Superior temporal gyrus (tissue), 1 donor: ENCODE data around the gene MT1H.

ENCODE experiments used
- DNase-seq: peaks from one replicate; pipeline ENCODE4 v3.0.0-alpha.2; 2016; ENCODE audit errors: extremely low spot score

MT1H gene

GRCh38 chr16:56636616-56637413 is 32.8 kb upstream of the MT1H start:
- DNase-seq: no peak

GRCh38 chr16:56637814-56638750 is 31.5 kb upstream of the MT1H start, which contains the start of gene MT1A:
Gene MT1A (plus strand): TSS chr16:56638666. CDS start chr16:56638739, 73 bp downstream.
- DNase-seq: no peak

DNA sequence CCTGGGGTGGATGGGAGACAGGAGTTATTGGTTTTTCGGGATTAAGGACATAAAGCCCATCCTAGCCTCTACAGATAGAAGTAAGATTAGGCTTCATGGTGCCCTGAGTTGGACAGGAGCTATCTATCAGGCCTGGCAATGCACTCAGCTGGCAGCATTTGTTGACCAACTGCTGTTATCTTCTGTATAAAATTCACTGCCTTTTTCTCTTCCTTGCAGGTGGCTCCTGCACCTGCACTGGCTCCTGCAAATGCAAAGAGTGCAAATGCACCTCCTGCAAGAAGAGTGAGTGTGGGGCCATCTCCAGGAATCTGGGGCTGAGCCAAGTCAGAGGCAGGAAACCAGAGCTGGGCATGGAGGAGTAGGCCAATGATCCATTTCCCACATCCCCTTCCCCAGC is 30.6 kb upstream of the MT1H start:
- DNase-seq: no peak

GRCh38 chr16:56640076-56640475 is 29.5 kb upstream of the MT1H start:
- no peak for DNase-seq

DNA sequence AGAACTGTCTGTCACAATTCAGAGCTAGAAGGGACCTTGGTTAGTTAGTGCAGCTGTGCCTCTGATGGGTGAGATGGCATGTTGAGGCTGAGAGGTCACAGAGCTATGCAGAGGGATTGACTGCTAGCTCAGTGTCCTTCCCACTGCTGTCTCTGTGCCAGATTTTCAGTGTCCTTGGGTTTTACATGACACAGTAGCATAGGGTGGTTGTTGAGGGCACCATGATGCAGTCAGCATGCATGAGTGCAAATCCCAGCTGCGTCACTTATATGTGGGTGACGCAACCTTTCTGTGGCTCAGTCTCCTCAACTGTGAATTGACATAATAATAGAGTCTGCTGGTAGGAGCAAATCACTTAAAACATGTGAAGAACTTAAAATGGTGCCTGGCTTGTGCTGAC is 28.4 kb upstream of the MT1H start:
- DNase-seq: no peak

DNA sequence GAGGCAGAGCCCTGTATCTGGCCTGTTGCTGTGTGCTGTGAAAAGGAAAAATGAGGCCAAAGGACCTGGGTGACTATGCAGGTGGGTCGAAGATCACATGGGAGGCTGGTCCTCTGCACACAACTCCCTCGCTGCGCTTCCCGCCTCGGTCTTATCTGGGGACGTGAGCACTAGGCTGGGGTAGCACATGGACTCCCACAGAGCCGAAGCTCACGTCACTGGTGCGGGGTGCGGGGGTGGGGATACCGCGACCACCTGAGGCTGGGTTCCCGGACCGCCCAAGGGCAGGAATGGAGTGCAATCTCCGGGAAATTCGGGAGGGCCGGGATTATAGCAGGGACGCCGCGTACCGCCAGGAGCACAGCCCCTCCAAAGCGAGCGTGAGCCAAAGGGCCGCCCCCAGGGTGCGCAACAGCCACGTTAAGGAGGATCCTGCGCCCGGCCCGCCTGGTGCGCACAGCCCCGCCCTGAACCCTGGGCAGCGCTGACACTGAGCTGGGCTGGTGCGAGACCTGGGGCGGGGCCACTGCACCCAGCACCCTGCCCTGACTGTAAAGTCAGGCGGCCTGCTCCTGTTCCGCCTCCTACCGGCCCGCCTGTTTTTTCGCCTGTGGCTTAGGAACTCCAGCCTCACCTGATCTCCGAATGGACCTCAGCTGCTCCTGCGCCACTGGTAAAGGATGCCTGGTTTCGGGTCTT is 26.4 kb upstream of the MT1H start:
- no peak for DNase-seq

GRCh38 chr16:56643833-56644232 is 25.8 kb upstream of the MT1H start:
- no peak for DNase-seq

DNA sequence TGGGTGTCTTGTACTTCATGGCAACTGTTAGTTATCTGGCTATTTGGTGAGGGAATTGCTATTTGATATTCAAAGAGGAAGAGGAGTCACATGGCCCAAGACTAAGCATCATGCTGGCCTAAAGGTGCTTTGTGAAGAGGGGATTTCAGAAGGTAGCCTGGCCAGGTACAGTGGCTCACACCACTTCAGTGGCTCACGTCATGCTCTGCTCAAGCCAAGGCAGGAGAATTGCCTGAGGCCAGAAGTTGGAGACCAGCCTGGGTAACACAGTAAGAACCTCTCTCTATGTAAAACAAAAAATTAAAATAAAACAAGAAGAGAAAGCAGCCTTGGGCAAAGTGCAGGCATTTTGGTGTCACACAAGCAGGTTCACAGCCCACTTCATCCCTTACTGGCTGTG is 24.3 kb upstream of the MT1H start:
- no peak for DNase-seq

- DNase-seq: no peak
Measured at GRCh38 chr16:56645838-56646237, 23.8 kb upstream of the MT1H start.

- DNase-seq: no peak
Measured at GRCh38 chr16:56647641-56648431, 21.8 kb upstream of the MT1H start.

DNA sequence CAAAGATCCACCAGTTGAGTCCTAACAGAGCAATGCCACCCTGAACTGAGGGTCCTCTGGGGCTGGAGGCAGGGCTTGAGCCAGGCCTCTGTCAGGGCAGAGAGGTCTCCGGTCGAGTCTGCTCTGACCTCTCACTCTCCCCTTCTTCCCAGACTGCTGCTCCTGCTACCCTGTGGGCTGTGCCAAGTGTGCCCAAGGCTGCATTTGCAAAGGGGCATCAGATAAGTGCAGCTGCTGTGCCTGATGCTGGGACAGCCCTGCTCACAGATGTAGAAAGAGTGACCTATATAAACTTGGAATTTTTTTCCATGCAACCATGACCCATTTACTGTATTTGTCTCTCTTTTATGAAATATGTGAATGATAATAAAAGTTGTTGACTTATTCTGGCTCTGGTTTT is 20.3 kb upstream of the MT1H start:
- no peak for DNase-seq

DNA sequence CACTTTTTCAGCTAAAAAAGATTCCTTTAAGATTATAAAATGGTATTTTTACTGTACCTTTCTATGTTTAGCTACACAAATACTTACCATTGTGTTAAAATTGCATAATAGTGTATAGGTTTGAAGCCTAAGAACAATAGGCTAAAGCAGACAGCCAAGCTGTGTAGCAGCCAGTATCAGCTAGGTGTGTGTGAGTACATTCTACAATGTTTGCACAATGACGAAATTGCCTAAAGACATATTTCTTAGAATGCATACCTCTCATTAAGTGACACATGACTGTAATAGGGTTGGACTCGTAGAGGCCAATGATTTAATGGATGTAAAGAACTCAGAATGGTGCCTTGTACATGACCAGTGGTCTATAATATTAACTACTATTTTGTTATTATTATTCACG is 19.8 kb upstream of the MT1H start:
- DNase-seq: no peak

DNA sequence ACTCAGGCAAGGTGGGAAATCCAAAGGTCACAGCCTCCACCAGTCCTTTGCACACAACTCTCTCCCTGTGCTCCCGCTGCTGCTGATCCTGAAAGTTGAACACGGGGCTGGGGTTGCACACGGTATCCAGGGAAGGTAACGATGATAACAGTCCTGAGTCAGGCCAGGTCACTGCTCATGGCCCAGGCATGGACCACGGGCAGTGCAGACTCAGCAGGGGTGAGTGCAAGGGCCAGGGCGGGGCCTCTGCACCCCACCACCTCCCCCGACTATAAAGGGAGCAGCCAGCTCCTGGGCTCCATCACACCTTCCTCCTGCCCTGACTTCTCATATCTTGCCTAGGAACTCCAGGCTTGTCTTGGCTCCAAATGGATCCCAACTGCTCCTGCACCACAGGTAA is 18.0 kb upstream of the MT1H start, which contains the start of gene MT1B:
Gene MT1B, plus strand, starts transcription at position 301 of the 400 bp plus-strand sequence. Its CDS starts 68 bp downstream, at position 369.
- no peak for DNase-seq

DNA sequence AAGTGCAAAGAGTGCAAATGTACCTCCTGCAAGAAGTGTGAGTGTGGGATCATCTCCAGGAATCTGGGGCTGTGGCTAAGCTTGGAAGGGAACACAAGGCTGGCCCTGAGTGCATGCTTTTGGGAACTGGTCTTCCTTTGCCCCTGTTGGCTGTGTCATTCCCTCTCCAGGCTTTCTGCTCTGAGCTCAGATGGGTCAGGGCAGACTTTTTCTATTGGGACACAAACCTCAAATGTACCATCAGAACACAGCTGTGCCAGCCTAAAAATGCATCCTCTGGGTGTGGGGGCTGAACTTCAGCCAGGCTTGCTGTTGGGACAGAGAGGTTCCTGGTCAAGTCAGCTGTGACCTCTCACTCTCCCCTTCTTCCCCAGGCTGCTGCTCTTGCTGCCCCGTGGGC is 17.0 kb upstream of the MT1H start:
- DNase-seq: no peak

- DNase-seq: no peak
Measured at GRCh38 chr16:56653218-56653617, 16.4 kb upstream of the MT1H start.

- no peak for DNase-seq
Measured at GRCh38 chr16:56657555-56658326, 11.9 kb upstream of the MT1H start, which contains the start of gene MT1F. Gene MT1F (plus strand): TSS chr16:56657959. CDS start chr16:56658059, 100 bp downstream.

DNA sequence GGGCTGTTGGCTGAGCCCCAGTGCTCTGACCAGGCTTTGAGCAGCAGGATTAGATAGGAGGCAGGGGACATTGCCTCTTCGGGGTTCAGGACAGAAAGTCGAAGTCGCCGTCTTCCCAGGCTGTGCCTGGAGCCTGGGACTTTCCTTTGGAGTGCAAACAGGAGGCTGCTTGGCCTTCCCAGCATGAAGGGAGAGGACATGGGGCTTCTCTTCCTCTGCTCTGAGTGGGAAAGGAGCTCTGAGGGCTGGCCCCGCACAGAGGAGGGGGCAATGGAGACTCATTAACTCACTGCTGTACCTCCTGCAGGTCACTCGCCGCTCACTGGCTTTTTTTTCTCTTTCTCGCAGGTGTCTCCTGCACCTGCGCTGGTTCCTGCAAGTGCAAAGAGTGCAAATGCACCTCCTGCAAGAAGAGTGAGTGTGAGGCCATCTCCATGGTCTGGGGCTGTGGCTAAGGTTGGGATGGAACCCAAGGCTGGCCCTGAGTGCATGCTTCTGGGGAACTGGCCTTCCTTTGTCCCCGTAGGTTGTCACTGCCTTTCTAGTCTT is 11.2 kb upstream of the MT1H start:
- no peak for DNase-seq

GRCh38 chr16:56662357-56663354 is 7.0 kb upstream of the MT1H start:
- no peak for DNase-seq

GRCh38 chr16:56664506-56664905 is 5.1 kb upstream of the MT1H start:
- DNase-seq: no peak
